ENCODE measurements around the gene CYB561D1.
"Not testable (repeated sequence)": the region's sequence is repeated elsewhere in the genome, so short reads cannot be mapped to it uniquely, and the experiment has no call there.

The CYB561D1 gene

GRCh38 chr1:109493805-109494539, at the start of gene CYB561D1:
Gene CYB561D1, plus strand, starts transcription at chr1:109494094. Its CDS starts 46 bp downstream, at chr1:109494140.
- Mint-ChIP-seq H3K4me3 (peak within 1 kb of the TSS; percentile 97), H3K36me3 (ENCODE audit: insufficient read depth) (peaks cover 20% of the 10 kb centered on the region), H3K9me3 (no peaks in the 10 kb centered on the region), H3K4me1 (peaks cover 48% of the 10 kb centered on the region), H3K27ac (ENCODE audit: low read depth) (peak within 1 kb of the TSS; percentile 79), H3K27me3 (no peaks in the 10 kb centered on the region)
- DNase-seq (ENCODE audit: low spot score in 2 of 2) (peak; percentile 82 to 87), ATAC-seq (replicated peaks; ENCODE audit: extremely low read depth, poor library complexity, severe bottlenecking) (peak; percentile 92)

- peaks cover 23% of the 10 kb centered on the region for H3K27me3 Mint-ChIP-seq
- H3K36me3 Mint-ChIP-seq (ENCODE audit: insufficient read depth): no peaks in the 10 kb centered on the region
- no peaks in the 10 kb centered on the region for H3K4me1 Mint-ChIP-seq
- ATAC-seq (replicated peaks; ENCODE audit: extremely low read depth, poor library complexity, severe bottlenecking) (no peak), DNase-seq (ENCODE audit: low spot score in 2 of 2) (no peak)
- H3K27ac Mint-ChIP-seq (ENCODE audit: low read depth): no peak overlapping the region
- H3K9me3 Mint-ChIP-seq: no peaks in the 10 kb centered on the region
- no peak overlapping the region for H3K4me3 Mint-ChIP-seq
These were observed 49.5 kb upstream of the CYB561D1 start for GRCh38 chr1:109444346-109444745.

GRCh38 chr1:109445949-109446695, 47.8 kb upstream of the CYB561D1 start:
- not testable (repeated sequence) for DNase-seq (ENCODE audit: low spot score in 2 of 2); H3K27ac Mint-ChIP-seq (ENCODE audit: low read depth); H3K36me3 Mint-ChIP-seq (ENCODE audit: insufficient read depth); ATAC-seq (replicated peaks; ENCODE audit: extremely low read depth, poor library complexity, severe bottlenecking); H3K9me3 Mint-ChIP-seq; H3K4me3 Mint-ChIP-seq; H3K4me1 Mint-ChIP-seq
- peaks cover 41% of the 10 kb centered on the region for H3K27me3 Mint-ChIP-seq

GRCh38 chr1:109447524-109447923, 46.4 kb upstream of the CYB561D1 start:
- ATAC-seq (replicated peaks; ENCODE audit: extremely low read depth, poor library complexity, severe bottlenecking) (no peak), DNase-seq (ENCODE audit: low spot score in 2 of 2) (no peak)
- H3K9me3 Mint-ChIP-seq: no peaks in the 10 kb centered on the region
- H3K4me1 Mint-ChIP-seq: no peaks in the 10 kb centered on the region
- H3K36me3 Mint-ChIP-seq (ENCODE audit: insufficient read depth): no peaks in the 10 kb centered on the region
- H3K4me3 Mint-ChIP-seq: no peak overlapping the region
- H3K27ac Mint-ChIP-seq (ENCODE audit: low read depth): no peak overlapping the region
- peaks cover 52% of the 10 kb centered on the region for H3K27me3 Mint-ChIP-seq

- Mint-ChIP-seq H3K4me3 (no peak overlapping the region), H3K27ac (ENCODE audit: low read depth) (no peak overlapping the region), H3K4me1 (no peaks in the 10 kb centered on the region), H3K36me3 (ENCODE audit: insufficient read depth) (no peaks in the 10 kb centered on the region), H3K9me3 (no peaks in the 10 kb centered on the region), H3K27me3 (peaks cover 73% of the 10 kb centered on the region)
- DNase-seq (ENCODE audit: low spot score in 2 of 2) (no peak), ATAC-seq (replicated peaks; ENCODE audit: extremely low read depth, poor library complexity, severe bottlenecking) (no peak)
These were observed 39.3 kb upstream of the CYB561D1 start for GRCh38 chr1:109454497-109455133.

GRCh38 chr1:109457819-109458218, 36.1 kb upstream of the CYB561D1 start:
- Mint-ChIP-seq H3K9me3 (no peaks in the 10 kb centered on the region), H3K36me3 (ENCODE audit: insufficient read depth) (no peaks in the 10 kb centered on the region), H3K4me1 (no peaks in the 10 kb centered on the region), H3K27me3 (peaks cover 67% of the 10 kb centered on the region), H3K4me3 (no peak overlapping the region), H3K27ac (ENCODE audit: low read depth) (no peak overlapping the region)
- DNase-seq (ENCODE audit: low spot score in 2 of 2) (no peak), ATAC-seq (replicated peaks; ENCODE audit: extremely low read depth, poor library complexity, severe bottlenecking) (no peak)

GRCh38 chr1:109466125-109466451, 27.8 kb upstream of the CYB561D1 start:
- Mint-ChIP-seq H3K4me3 (peak overlapping the region; percentile 50), H3K36me3 (ENCODE audit: insufficient read depth) (peaks cover 1% of the 10 kb centered on the region), H3K27ac (ENCODE audit: low read depth) (no peak overlapping the region), H3K27me3 (peaks cover 90% of the 10 kb centered on the region), H3K4me1 (no peaks in the 10 kb centered on the region), H3K9me3 (no peaks in the 10 kb centered on the region)
- ATAC-seq (replicated peaks; ENCODE audit: extremely low read depth, poor library complexity, severe bottlenecking) (no peak), DNase-seq (ENCODE audit: low spot score in 2 of 2) (no peak)

- no peak within 1 kb of the TSS for H3K27ac Mint-ChIP-seq (ENCODE audit: low read depth)
- ATAC-seq (replicated peaks; ENCODE audit: extremely low read depth, poor library complexity, severe bottlenecking): peak; percentile 24
- peaks cover 1% of the 10 kb centered on the region for H3K36me3 Mint-ChIP-seq (ENCODE audit: insufficient read depth)
- peak within 1 kb of the TSS; percentile 50 for H3K4me3 Mint-ChIP-seq
- no peaks in the 10 kb centered on the region for H3K4me1 Mint-ChIP-seq
- peaks cover 90% of the 10 kb centered on the region for H3K27me3 Mint-ChIP-seq
- H3K9me3 Mint-ChIP-seq: no peaks in the 10 kb centered on the region
- no peak for DNase-seq (ENCODE audit: low spot score in 2 of 2)
These were observed 27.2 kb upstream of the CYB561D1 start, which contains the start of gene SYPL2 for GRCh38 chr1:109466452-109467300. Gene SYPL2, plus strand, starts transcription at chr1:109466546. Its CDS starts 298 bp downstream, at chr1:109466844.

- Mint-ChIP-seq H3K27ac (ENCODE audit: low read depth) (no peak overlapping the region), H3K36me3 (ENCODE audit: insufficient read depth) (peaks cover 1% of the 10 kb centered on the region), H3K27me3 (peaks cover 90% of the 10 kb centered on the region), H3K9me3 (no peaks in the 10 kb centered on the region), H3K4me1 (no peaks in the 10 kb centered on the region), H3K4me3 (peak overlapping the region; percentile 18)
- ATAC-seq (replicated peaks; ENCODE audit: extremely low read depth, poor library complexity, severe bottlenecking): no peak
- DNase-seq (ENCODE audit: low spot score in 2 of 2): no peak
These were observed 26.6 kb upstream of the CYB561D1 start for GRCh38 chr1:109467301-109467777.

- Mint-ChIP-seq H3K36me3 (ENCODE audit: insufficient read depth) (peaks cover 1% of the 10 kb centered on the region), H3K9me3 (no peaks in the 10 kb centered on the region), H3K4me1 (no peaks in the 10 kb centered on the region), H3K27ac (ENCODE audit: low read depth) (no peak overlapping the region), H3K4me3 (no peak overlapping the region), H3K27me3 (peaks cover 90% of the 10 kb centered on the region)
- DNase-seq (ENCODE audit: low spot score in 2 of 2): no peak
- ATAC-seq (replicated peaks; ENCODE audit: extremely low read depth, poor library complexity, severe bottlenecking): no peak
These were observed 25.8 kb upstream of the CYB561D1 start for GRCh38 chr1:109468061-109468460.

GRCh38 chr1:109468903-109469302, 25.0 kb upstream of the CYB561D1 start:
- Mint-ChIP-seq H3K27ac (ENCODE audit: low read depth) (no peak overlapping the region), H3K27me3 (peaks cover 87% of the 10 kb centered on the region), H3K4me3 (no peak overlapping the region), H3K4me1 (no peaks in the 10 kb centered on the region), H3K9me3 (no peaks in the 10 kb centered on the region), H3K36me3 (ENCODE audit: insufficient read depth) (peaks cover 1% of the 10 kb centered on the region)
- DNase-seq (ENCODE audit: low spot score in 2 of 2) (no peak), ATAC-seq (replicated peaks; ENCODE audit: extremely low read depth, poor library complexity, severe bottlenecking) (no peak)

- Mint-ChIP-seq H3K4me1 (no peaks in the 10 kb centered on the region), H3K27me3 (peaks cover 85% of the 10 kb centered on the region), H3K36me3 (ENCODE audit: insufficient read depth) (peaks cover 1% of the 10 kb centered on the region), H3K4me3 (no peak overlapping the region), H3K9me3 (no peaks in the 10 kb centered on the region), H3K27ac (ENCODE audit: low read depth) (no peak overlapping the region)
- ATAC-seq (replicated peaks; ENCODE audit: extremely low read depth, poor library complexity, severe bottlenecking) (no peak), DNase-seq (ENCODE audit: low spot score in 2 of 2) (no peak)
These were observed 23.6 kb upstream of the CYB561D1 start for GRCh38 chr1:109470245-109470644.

Measured in central memory CD8-positive, alpha-beta T cell (primary cell).